Activated B cell treated with CpG ODN at 0.5 μM for 24 hours (primary cell): ENCODE measurements around the gene OXLD1. TPM values are rescaled to one million over a fixed set of nuclear protein-coding genes. Genes with fewer than 3 reads are reported as not detected.

Experiments used
- ATAC-seq: fragments of 200-7000 bp; cut with Tn5 transposase; one replicate; pipeline ENCODE4 v1.10.0; 2021; ENCODE audit warnings: low read depth, mild to moderate bottlenecking, moderate library complexity
- CTCF ChIA-PET: fragments of 350-600 bp; sonication (Branson Sonifier 250); formaldehyde crosslinking; loops from one replicate; lab custom pipeline; 2021; ENCODE audit warnings: antibody characterized with exemption; lab: Charles Lee
- POLR2A ChIA-PET: fragments of 350-600 bp; sonication (Branson Sonifier 250); formaldehyde crosslinking; loops from one replicate; lab custom pipeline; 2021; ENCODE audit warnings: antibody characterized with exemption; lab: Charles Lee
- DNase-seq: peaks from one replicate; pipeline ENCODE4 v3.0.0; 2022
- H3K27ac Mint-ChIP-seq: one replicate; pipeline ENCODE4 v1.8.0; 2020; ENCODE audit warnings: mixed read lengths
- H3K27me3 Mint-ChIP-seq: one replicate; pipeline ENCODE4 v1.8.0; 2021; ENCODE audit warnings: mixed read lengths
- H3K36me3 Mint-ChIP-seq: one replicate; pipeline ENCODE4 v1.8.0; 2021; ENCODE audit warnings: low read depth, mixed read lengths
- H3K4me1 Mint-ChIP-seq: one replicate; pipeline ENCODE4 v1.8.0; 2021; ENCODE audit warnings: mixed read lengths
- H3K4me3 Mint-ChIP-seq: one replicate; pipeline ENCODE4 v1.8.0; 2020; ENCODE audit warnings: mild to moderate bottlenecking, mixed read lengths
- H3K9me3 Mint-ChIP-seq: one replicate; pipeline ENCODE4 v1.8.0; 2020; ENCODE audit warnings: mixed read lengths
- CTCF ChIP-seq: fragments of 200-600 bp; IDR thresholded peaks from one replicate; pipeline ENCODE4 v1.8.0; 2022; ENCODE audit warnings: antibody characterized with exemption, mild to moderate bottlenecking
- intact Hi-C: fragments of 100-400 bp; cut with micrococcal nuclease; formaldehyde crosslinking; loops from one replicate; pipeline ENCODE4 v1.15.1; 2024
- total RNA-seq: library from RNA; stranded (reverse); gene quantifications from 2 replicates; pipeline ENCODE4 v1.2.3, GENCODE V29; 2022

Gene OXLD1
- total RNA-seq, 1 donor from 2014 or later: 37.3 TPM

DNA sequence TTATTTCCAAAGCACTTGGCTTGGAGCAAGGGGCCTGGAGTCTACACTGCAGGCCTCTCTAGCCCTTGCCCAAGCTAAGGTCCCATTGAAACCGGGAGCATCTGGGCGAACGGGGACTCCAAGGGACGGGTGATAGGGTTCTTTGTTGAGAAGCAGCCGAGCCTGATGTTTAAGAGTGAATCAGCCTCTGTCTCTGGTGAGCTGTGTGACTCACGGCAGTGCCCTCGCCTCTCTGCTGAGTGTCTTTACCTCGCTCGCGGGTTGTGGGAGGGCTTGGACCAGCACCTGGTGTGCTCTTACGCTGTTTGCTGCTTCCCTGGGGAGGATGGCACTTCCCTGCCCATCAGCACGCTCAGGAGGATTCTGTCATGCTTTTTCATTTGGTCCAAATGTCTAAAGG, 18.7 kb upstream of the OXLD1 start:
- intact Hi-C loops: no loop called here
- ATAC-seq (no peak), DNase-seq (no peak)
- CTCF ChIA-PET: no interaction called here
- POLR2A ChIA-PET: interaction anchor here (1.3 to 3.0 kb wide), 2 partner anchors 18 to 21 kb away, joined by 3 to 39 read pairs; partner anchors contain the start of gene MRPL12
- Mint-ChIP-seq H3K4me1 (peaks cover 32% of the 10 kb centered on the region), H3K36me3 (peaks cover 54% of the 10 kb centered on the region), H3K4me3 (peak overlapping the region; percentile 85), H3K27me3 (no peaks in the 10 kb centered on the region), H3K9me3 (no peaks in the 10 kb centered on the region), H3K27ac (no peak overlapping the region)
- no peak for TF ChIP-seq CTCF

DNA sequence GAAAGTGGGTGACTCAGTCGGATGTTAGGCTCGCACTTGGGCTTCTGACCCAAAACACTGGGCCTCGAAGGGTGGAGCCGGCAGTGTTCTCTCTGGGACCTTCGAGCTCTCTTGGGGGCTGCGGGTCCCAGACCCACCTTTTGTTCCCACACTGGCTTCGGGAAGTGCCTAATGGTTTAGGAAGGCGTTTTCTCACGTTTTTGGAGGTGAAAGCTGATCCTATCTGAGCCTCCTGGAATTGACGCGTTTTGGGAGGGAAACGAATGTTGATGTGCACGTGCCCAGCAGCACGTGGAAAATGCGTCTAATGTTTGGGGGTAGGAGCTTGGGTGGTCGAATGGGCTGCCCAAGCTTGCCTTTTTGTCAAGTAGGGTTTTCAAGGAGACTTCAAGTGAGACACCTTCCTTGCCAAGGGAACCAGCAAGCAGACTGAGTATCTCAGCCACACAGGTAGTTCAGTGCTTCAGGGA, 18.1 kb upstream of the OXLD1 start:
- H3K4me3 Mint-ChIP-seq: peak overlapping the region; percentile 85
- CTCF ChIA-PET: interaction anchor here (1.8 kb wide), 1 partner anchor 19 kb away, joined by 5 read pairs; the partner anchor contains the start of gene MRPL12
- peak overlapping the region; percentile 56 for H3K27ac Mint-ChIP-seq
- TF ChIP-seq CTCF: no peak
- POLR2A ChIA-PET: interaction anchor here (1.1 to 3.1 kb wide), 10 partner anchors 9 to 446 kb away, joined by 3 to 39 read pairs (median 6); partner anchors contain the start of genes ARHGDIA, CCDC137, MRPL12 and NDUFAF8
- intact Hi-C loops: loop anchor here (5.0 kb wide), 1 partner anchor 773 kb away; the partner anchor contains the start of gene NARF
- H3K9me3 Mint-ChIP-seq: no peaks in the 10 kb centered on the region
- peaks cover 51% of the 10 kb centered on the region for H3K36me3 Mint-ChIP-seq
- no peak for ATAC-seq
- no peak for DNase-seq
- H3K4me1 Mint-ChIP-seq: peaks cover 32% of the 10 kb centered on the region
- H3K27me3 Mint-ChIP-seq: no peaks in the 10 kb centered on the region

DNA sequence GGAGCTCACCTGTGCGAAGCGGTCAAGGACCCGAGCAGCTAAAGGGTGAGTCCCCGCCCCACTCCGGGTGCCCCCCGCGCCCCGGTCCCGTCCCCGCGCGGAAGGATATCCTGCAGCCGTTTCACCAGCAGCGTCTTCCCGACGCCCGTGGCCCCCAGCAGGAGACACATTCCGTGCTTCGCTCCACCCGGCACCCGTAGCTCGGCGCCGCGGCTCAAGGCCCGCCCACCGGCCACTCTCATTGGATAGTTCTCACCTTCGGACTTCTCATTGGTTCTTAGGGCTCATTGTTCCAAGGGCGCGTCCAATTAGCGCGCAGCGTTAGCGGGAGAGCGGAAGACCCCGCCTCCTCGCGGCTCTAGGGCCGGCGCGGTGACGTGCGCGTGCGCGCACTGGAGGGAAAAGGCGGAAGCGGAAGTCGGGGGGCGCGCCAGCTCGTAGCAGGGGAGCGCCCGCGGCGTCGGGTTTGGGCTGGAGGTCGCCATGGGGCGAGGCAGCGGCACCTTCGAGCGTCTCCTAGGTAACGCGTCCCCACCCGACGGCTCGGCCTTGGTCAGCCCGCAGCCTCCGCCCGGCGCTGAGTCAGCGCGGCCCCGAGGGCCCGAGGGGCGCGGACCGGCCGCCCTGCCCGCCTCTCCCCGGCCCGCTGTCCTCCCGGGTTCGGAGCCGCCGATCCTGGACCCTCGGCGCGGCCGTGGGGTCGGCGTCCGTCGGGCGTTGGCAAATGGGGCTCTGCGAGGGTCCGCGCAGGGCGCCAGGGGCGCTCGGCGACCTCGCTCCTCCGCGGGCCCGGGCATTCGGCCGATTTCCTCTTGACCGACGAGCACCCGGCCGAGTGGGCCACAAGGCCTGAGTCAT, 17.4 kb upstream of the OXLD1 start, which contains the start of the genes ARL16 and HGS:
Gene ARL16 (minus strand): TSS at position 214 of the 858 bp plus-strand sequence. CDS start 44 bp downstream, at position 170.
Gene HGS (plus strand): TSS at position 428 of the 858 bp plus-strand sequence. CDS start 56 bp downstream, at position 484.
- CTCF ChIA-PET: interaction anchor here (0.9 to 1.8 kb wide), 3 partner anchors 11 to 19 kb away, joined by 3 to 5 read pairs (median 3); partner anchors contain the start of gene MRPL12
- peak; percentile 96 for DNase-seq
- Mint-ChIP-seq H3K4me1 (peaks cover 34% of the 10 kb centered on the region), H3K9me3 (no peaks in the 10 kb centered on the region), H3K36me3 (peaks cover 44% of the 10 kb centered on the region), H3K27ac (peak within 1 kb of the TSS; percentile 91), H3K4me3 (peak within 1 kb of the TSS; percentile 95), H3K27me3 (no peaks in the 10 kb centered on the region)
- POLR2A ChIA-PET: interaction anchor here (0.6 to 3.1 kb wide), 20 partner anchors 9 to 1229 kb away, joined by 3 to 39 read pairs (median 4); partner anchors contain the start of genes ARHGDIA, CCDC137, CEP131 and DUS1L
- TF ChIP-seq CTCF: no peak
- intact Hi-C loops: loop anchor here (1.0 to 5.0 kb wide), 5 partner anchors 18 to 773 kb away; partner anchors contain the start of genes CCDC137, MRPL12, NARF and NPLOC4
- ATAC-seq: peak; percentile 97

- ATAC-seq (peak; percentile 13), DNase-seq (no peak)
- ChIA-PET CTCF (interaction anchor here (0.9 to 1.8 kb wide), 3 partner anchors 11 to 20 kb away, joined by 3 to 5 read pairs (median 3); partner anchors contain the start of gene MRPL12), POLR2A (interaction anchor here (0.6 to 3.1 kb wide), 19 partner anchors 8 to 1228 kb away, joined by 3 to 39 read pairs (median 4); partner anchors contain the start of genes ARHGDIA, CCDC137, CEP131 and DUS1L)
- peaks cover 40% of the 10 kb centered on the region for H3K36me3 Mint-ChIP-seq
- no peak for TF ChIP-seq CTCF
- H3K27ac Mint-ChIP-seq: peak overlapping the region; percentile 53
- H3K27me3 Mint-ChIP-seq: no peaks in the 10 kb centered on the region
- H3K4me1 Mint-ChIP-seq: peaks cover 34% of the 10 kb centered on the region
- no peaks in the 10 kb centered on the region for H3K9me3 Mint-ChIP-seq
- intact Hi-C loops: loop anchor here (1.0 to 5.0 kb wide), 5 partner anchors 17 to 774 kb away; partner anchors contain the start of genes CCDC137, MRPL12, NARF and NPLOC4
- peak overlapping the region; percentile 95 for H3K4me3 Mint-ChIP-seq
Measured at GRCh38 chr17:81683208-81683583, 16.8 kb upstream of the OXLD1 start.
